ENCODE measurements around the gene KRTAP20-1. TPM values are rescaled to one million over a fixed set of nuclear protein-coding genes. Genes with fewer than 3 reads are reported as not detected.

The KRTAP20-1 gene
- total RNA-seq, 1 donor from 2014 or later, result not detected

GRCh38 chr21:30582870-30583269 is 33.4 kb upstream of the KRTAP20-1 start:
- Mint-ChIP-seq H3K27me3 (ENCODE audit: unreplicated experiment) (no peaks in the 10 kb centered on the region), H3K27ac (ENCODE audit: unreplicated experiment) (no peak overlapping the region), H3K4me3 (ENCODE audit: unreplicated experiment) (no peak overlapping the region), H3K36me3 (ENCODE audit: low read depth, unreplicated experiment) (no peaks in the 10 kb centered on the region), H3K9me3 (ENCODE audit: unreplicated experiment) (no peaks in the 10 kb centered on the region), H3K4me1 (ENCODE audit: unreplicated experiment) (peaks cover 8% of the 10 kb centered on the region)
- no peak for TF ChIP-seq CTCF (IDR thresholded peaks at IDR 0.05; ENCODE audit: unreplicated experiment)
- no peak for DNase-seq (ENCODE audit: low spot score)

GRCh38 chr21:30590297-30590696 is 25.9 kb upstream of the KRTAP20-1 start, which contains the start of gene KRTAP22-2:
Gene KRTAP22-2 (minus strand): TSS chr21:30590397.
- Mint-ChIP-seq H3K9me3 (ENCODE audit: unreplicated experiment) (no peaks in the 10 kb centered on the region), H3K4me3 (ENCODE audit: unreplicated experiment) (no peak within 1 kb of the TSS), H3K27ac (ENCODE audit: unreplicated experiment) (no peak within 1 kb of the TSS), H3K27me3 (ENCODE audit: unreplicated experiment) (no peaks in the 10 kb centered on the region), H3K36me3 (ENCODE audit: low read depth, unreplicated experiment) (no peaks in the 10 kb centered on the region), H3K4me1 (ENCODE audit: unreplicated experiment) (no peaks in the 10 kb centered on the region)
- TF ChIP-seq CTCF (IDR thresholded peaks at IDR 0.05; ENCODE audit: unreplicated experiment), result no peak
- no peak for DNase-seq (ENCODE audit: low spot score)

- Mint-ChIP-seq H3K9me3 (ENCODE audit: unreplicated experiment) (no peaks in the 10 kb centered on the region), H3K27me3 (ENCODE audit: unreplicated experiment) (no peaks in the 10 kb centered on the region), H3K27ac (ENCODE audit: unreplicated experiment) (no peak within 1 kb of the TSS), H3K4me3 (ENCODE audit: unreplicated experiment) (no peak within 1 kb of the TSS), H3K36me3 (ENCODE audit: low read depth, unreplicated experiment) (no peaks in the 10 kb centered on the region), H3K4me1 (ENCODE audit: unreplicated experiment) (no peaks in the 10 kb centered on the region)
- no peak for TF ChIP-seq CTCF (IDR thresholded peaks at IDR 0.05; ENCODE audit: unreplicated experiment)
- no peak for DNase-seq (ENCODE audit: low spot score)
Observed at GRCh38 chr21:30592140-30592539, 24.1 kb upstream of the KRTAP20-1 start, which contains the start of gene KRTAP6-3. Gene KRTAP6-3 (plus strand): TSS chr21:30592440. CDS start chr21:30592446, 6 bp downstream.

GRCh38 chr21:30598802-30599201 is 17.4 kb upstream of the KRTAP20-1 start, which contains the start of gene KRTAP6-2:
Gene KRTAP6-2 (minus strand): TSS chr21:30598902. CDS start chr21:30598874, 28 bp downstream.
- H3K36me3 Mint-ChIP-seq (ENCODE audit: low read depth, unreplicated experiment), result no peaks in the 10 kb centered on the region
- no peaks in the 10 kb centered on the region for H3K4me1 Mint-ChIP-seq (ENCODE audit: unreplicated experiment)
- no peak for TF ChIP-seq CTCF (IDR thresholded peaks at IDR 0.05; ENCODE audit: unreplicated experiment)
- DNase-seq (ENCODE audit: low spot score), result no peak
- H3K9me3 Mint-ChIP-seq (ENCODE audit: unreplicated experiment), result no peaks in the 10 kb centered on the region
- no peak within 1 kb of the TSS for H3K27ac Mint-ChIP-seq (ENCODE audit: unreplicated experiment)
- H3K27me3 Mint-ChIP-seq (ENCODE audit: unreplicated experiment), result peaks cover 3% of the 10 kb centered on the region
- H3K4me3 Mint-ChIP-seq (ENCODE audit: unreplicated experiment), result no peak within 1 kb of the TSS

- H3K9me3 Mint-ChIP-seq (ENCODE audit: unreplicated experiment), result no peaks in the 10 kb centered on the region
- peaks cover 3% of the 10 kb centered on the region for H3K27me3 Mint-ChIP-seq (ENCODE audit: unreplicated experiment)
- no peak within 1 kb of the TSS for H3K4me3 Mint-ChIP-seq (ENCODE audit: unreplicated experiment)
- no peak for DNase-seq (ENCODE audit: low spot score)
- H3K36me3 Mint-ChIP-seq (ENCODE audit: low read depth, unreplicated experiment), result no peaks in the 10 kb centered on the region
- H3K4me1 Mint-ChIP-seq (ENCODE audit: unreplicated experiment), result no peaks in the 10 kb centered on the region
- H3K27ac Mint-ChIP-seq (ENCODE audit: unreplicated experiment), result no peak within 1 kb of the TSS
- TF ChIP-seq CTCF (IDR thresholded peaks at IDR 0.05; ENCODE audit: unreplicated experiment), result no peak
Observed at GRCh38 chr21:30600787-30601186, 15.4 kb upstream of the KRTAP20-1 start, which contains the start of gene KRTAP22-1. Gene KRTAP22-1 (plus strand): TSS chr21:30601087.
